ENCODE data around the gene CADPS.

CADPS gene

GRCh38 chr3:62832553-62832952 lies 42.7 kb downstream of the CADPS start:
- peak; percentile 50 for DNase-seq
- TF ChIP-seq CTCF (IDR thresholded peaks at IDR 0.05; ENCODE audit: low read depth, low read length) = no peak
- H3K27ac ChIP-seq = peak overlapping the region; percentile 81
- no peaks in the 10 kb centered on the region for H3K36me3 ChIP-seq
- H3K27me3 ChIP-seq (ENCODE audit: insufficient read depth, low read depth, severe bottlenecking) = no peaks in the 10 kb centered on the region
- H3K9me3 ChIP-seq (ENCODE audit: severe bottlenecking) = no peaks in the 10 kb centered on the region
- H3K4me3 ChIP-seq (ENCODE audit: low read depth, low read length) = peak overlapping the region; percentile 35

- no peak for DNase-seq
- no peak for TF ChIP-seq CTCF (IDR thresholded peaks at IDR 0.05; ENCODE audit: low read depth, low read length)
- no peak overlapping the region for H3K4me3 ChIP-seq (ENCODE audit: low read depth, low read length)
- H3K27ac ChIP-seq = peak overlapping the region; percentile 81
- H3K27me3 ChIP-seq (ENCODE audit: insufficient read depth, low read depth, severe bottlenecking) = no peaks in the 10 kb centered on the region
- no peaks in the 10 kb centered on the region for H3K9me3 ChIP-seq (ENCODE audit: severe bottlenecking)
- no peaks in the 10 kb centered on the region for H3K36me3 ChIP-seq
Observed at GRCh38 chr3:62830727-62831322, 44.4 kb downstream of the CADPS start.

GRCh38 chr3:62827550-62827949 lies 47.7 kb downstream of the CADPS start:
- Histone ChIP-seq H3K27ac (peak overlapping the region; percentile 59), H3K9me3 (ENCODE audit: severe bottlenecking) (no peaks in the 10 kb centered on the region), H3K27me3 (ENCODE audit: insufficient read depth, low read depth, severe bottlenecking) (no peaks in the 10 kb centered on the region), H3K36me3 (no peaks in the 10 kb centered on the region), H3K4me3 (ENCODE audit: low read depth, low read length) (no peak overlapping the region)
- no peak for DNase-seq
- no peak for TF ChIP-seq CTCF (IDR thresholded peaks at IDR 0.05; ENCODE audit: low read depth, low read length)

GRCh38 chr3:62824965-62825592 lies 50.1 kb downstream of the CADPS start:
- Histone ChIP-seq H3K9me3 (ENCODE audit: severe bottlenecking) (no peaks in the 10 kb centered on the region), H3K36me3 (no peaks in the 10 kb centered on the region; the same call in 1 of the 2 replicates), H3K27me3 (ENCODE audit: insufficient read depth, low read depth, severe bottlenecking) (no peaks in the 10 kb centered on the region), H3K4me3 (ENCODE audit: low read depth, low read length) (no peak overlapping the region), H3K27ac (peak overlapping the region; percentile 62)
- no peak for DNase-seq
- no peak for TF ChIP-seq CTCF (IDR thresholded peaks at IDR 0.05; ENCODE audit: low read depth, low read length)

- DNase-seq = peak; percentile 73
- Histone ChIP-seq H3K27ac (peak overlapping the region; percentile 62), H3K9me3 (ENCODE audit: severe bottlenecking) (no peaks in the 10 kb centered on the region), H3K27me3 (ENCODE audit: insufficient read depth, low read depth, severe bottlenecking) (no peaks in the 10 kb centered on the region), H3K36me3 (no peaks in the 10 kb centered on the region; the same call in 1 of the 2 replicates), H3K4me3 (ENCODE audit: low read depth, low read length) (peak overlapping the region; percentile 14; the same call in 1 of the 2 replicates)
- TF ChIP-seq CTCF (IDR thresholded peaks at IDR 0.05; ENCODE audit: low read depth, low read length) = no peak
Observed at GRCh38 chr3:62823461-62824050, 51.7 kb downstream of the CADPS start.

Measured in WERI-Rb-1 (cell line).